Measurements from ENCODE around the gene TRIB2.

- no peak for TF ChIP-seq NRF1 (conservative IDR thresholded peaks at IDR 0.05 in 1 of 2, IDR thresholded peaks at IDR 0.05 in 1 of 2)
- TF ChIP-seq ZBTB33 (CRISPR knock-in tag; IDR thresholded peaks at IDR 0.05), result no peak
- no peak for TF ChIP-seq MYC (IDR thresholded peaks at IDR 0.05; ENCODE audit: low read depth, low read length)
- TF ChIP-seq MYC (CRISPR knock-in tag; IDR thresholded peaks at IDR 0.05; ENCODE audit: borderline replicate concordance, low read depth), result no peak
- no peak for TF ChIP-seq HNRNPL (IDR thresholded peaks at IDR 0.05; ENCODE audit: low read depth, low read length)
- no peak for TF ChIP-seq ZC3H11A (IDR thresholded peaks at IDR 0.05; ENCODE audit: low read depth, low read length)
- TF ChIP-seq STAG1 (CRISPR knock-in tag; IDR thresholded peaks at IDR 0.05; ENCODE audit: borderline replicate concordance), result no peak
- TF ChIP-seq FOXA3 (CRISPR knock-in tag; conservative IDR thresholded peaks at IDR 0.05 in 1 of 2, IDR thresholded peaks at IDR 0.05 in 1 of 2), result no peak
- TF ChIP-seq CTCF (IDR thresholded peaks at IDR 0.05 in 2 of 3, conservative IDR thresholded peaks at IDR 0.05 in 1 of 3; ENCODE audit: insufficient read depth in 2 of 3, low read depth in 1 of 3, low read length in 3 of 3), result no peak
Observed at GRCh38 chr2:12750166-12750905, 33.6 kb downstream of the TRIB2 start.
